Measurements from ENCODE around the gene SYDE1. TPM values are rescaled to one million over a fixed set of nuclear protein-coding genes. Genes with fewer than 3 reads are reported as not detected.

SYDE1 gene
- total and polyA plus RNA-seq, 2 donors from 2014 or later: 13.9 to 26.9 TPM

- peaks cover 0 to 9% (median 0%) of the 10 kb centered on the region in 3 donors for H3K9me3 ChIP-seq (ENCODE audit: control insufficient read depth in 2 of 3, insufficient read depth in 1 of 3, low read length in 3 of 3)
- TF ChIP-seq, protein P1, sequence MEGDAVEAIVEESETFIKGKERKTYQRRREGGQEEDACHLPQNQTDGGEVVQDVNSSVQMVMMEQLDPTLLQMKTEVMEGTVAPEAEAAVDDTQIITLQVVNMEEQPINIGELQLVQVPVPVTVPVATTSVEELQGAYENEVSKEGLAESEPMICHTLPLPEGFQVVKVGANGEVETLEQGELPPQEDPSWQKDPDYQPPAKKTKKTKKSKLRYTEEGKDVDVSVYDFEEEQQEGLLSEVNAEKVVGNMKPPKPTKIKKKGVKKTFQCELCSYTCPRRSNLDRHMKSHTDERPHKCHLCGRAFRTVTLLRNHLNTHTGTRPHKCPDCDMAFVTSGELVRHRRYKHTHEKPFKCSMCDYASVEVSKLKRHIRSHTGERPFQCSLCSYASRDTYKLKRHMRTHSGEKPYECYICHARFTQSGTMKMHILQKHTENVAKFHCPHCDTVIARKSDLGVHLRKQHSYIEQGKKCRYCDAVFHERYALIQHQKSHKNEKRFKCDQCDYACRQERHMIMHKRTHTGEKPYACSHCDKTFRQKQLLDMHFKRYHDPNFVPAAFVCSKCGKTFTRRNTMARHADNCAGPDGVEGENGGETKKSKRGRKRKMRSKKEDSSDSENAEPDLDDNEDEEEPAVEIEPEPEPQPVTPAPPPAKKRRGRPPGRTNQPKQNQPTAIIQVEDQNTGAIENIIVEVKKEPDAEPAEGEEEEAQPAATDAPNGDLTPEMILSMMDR (IDR thresholded peaks at IDR 0.05; ENCODE audit: borderline replicate concordance, extremely low read depth, insufficient read depth): no peak
- no peak overlapping the region for H3K9ac ChIP-seq (ENCODE audit: low read length in 3 of 3)
- DNase-seq: no peak
- intact Hi-C loops (cut with DNase I): no loop called here
- H3K27me3 ChIP-seq (ENCODE audit: control insufficient read depth, insufficient read depth, low read length): no peaks in the 10 kb centered on the region
- H3K4me3 ChIP-seq (ENCODE audit: low read length in 3 of 3): no peak overlapping the region
- no peaks in the 10 kb centered on the region for H3K36me3 ChIP-seq (ENCODE audit: control insufficient read depth in 2 of 3, insufficient read depth in 3 of 3, low read length in 3 of 3)
- no peaks in the 10 kb centered on the region for H3K4me1 ChIP-seq (ENCODE audit: control insufficient read depth in 2 of 3, insufficient read depth in 2 of 3, low read depth in 1 of 3, low read length in 3 of 3)
- no peak for FAIRE-seq
- H3K27ac ChIP-seq (ENCODE audit: low read depth in 2 of 2, low read length in 2 of 2): no peak overlapping the region
These were observed 29.2 kb downstream of the SYDE1 start for GRCh38 chr19:15136234-15136954.

DNA sequence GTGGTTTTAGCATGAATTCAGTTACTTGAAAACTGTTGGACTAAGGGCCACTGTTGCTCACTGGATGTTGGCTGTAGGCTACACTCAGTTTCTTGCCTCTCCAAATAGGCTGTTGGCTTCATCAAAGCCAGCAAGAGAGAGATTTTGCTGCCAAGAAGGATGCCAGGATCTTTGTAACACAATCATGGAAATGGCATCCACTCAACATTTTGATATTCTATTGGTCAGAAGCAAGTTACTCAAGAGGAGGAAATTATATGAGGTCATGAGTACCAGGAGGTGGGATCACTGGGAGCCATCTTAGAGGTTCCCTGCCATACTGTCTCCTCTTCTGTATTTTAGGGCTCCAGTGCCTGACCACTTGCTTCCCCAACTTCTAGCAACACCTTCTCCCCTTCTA, 30.6 kb downstream of the SYDE1 start:
- H3K4me1 ChIP-seq (ENCODE audit: control insufficient read depth in 2 of 3, insufficient read depth in 2 of 3, low read depth in 1 of 3, low read length in 3 of 3): no peaks in the 10 kb centered on the region
- no peak overlapping the region for H3K27ac ChIP-seq (ENCODE audit: low read depth in 2 of 2, low read length in 2 of 2)
- no peak overlapping the region for H3K4me3 ChIP-seq (ENCODE audit: low read length in 3 of 3)
- intact Hi-C loops (cut with DNase I): no loop called here
- H3K27me3 ChIP-seq (ENCODE audit: control insufficient read depth, insufficient read depth, low read length): no peaks in the 10 kb centered on the region
- TF ChIP-seq, protein P1 (IDR thresholded peaks at IDR 0.05; ENCODE audit: borderline replicate concordance, extremely low read depth, insufficient read depth): no peak
- no peaks in the 10 kb centered on the region for H3K36me3 ChIP-seq (ENCODE audit: control insufficient read depth in 2 of 3, insufficient read depth in 3 of 3, low read length in 3 of 3)
- DNase-seq (no peak), FAIRE-seq (no peak)
- H3K9me3 ChIP-seq (ENCODE audit: control insufficient read depth in 2 of 3, insufficient read depth in 1 of 3, low read length in 3 of 3): peaks cover 0 to 9% (median 0%) of the 10 kb centered on the region in 3 donors
- H3K9ac ChIP-seq (ENCODE audit: low read length in 3 of 3): no peak overlapping the region

DNA sequence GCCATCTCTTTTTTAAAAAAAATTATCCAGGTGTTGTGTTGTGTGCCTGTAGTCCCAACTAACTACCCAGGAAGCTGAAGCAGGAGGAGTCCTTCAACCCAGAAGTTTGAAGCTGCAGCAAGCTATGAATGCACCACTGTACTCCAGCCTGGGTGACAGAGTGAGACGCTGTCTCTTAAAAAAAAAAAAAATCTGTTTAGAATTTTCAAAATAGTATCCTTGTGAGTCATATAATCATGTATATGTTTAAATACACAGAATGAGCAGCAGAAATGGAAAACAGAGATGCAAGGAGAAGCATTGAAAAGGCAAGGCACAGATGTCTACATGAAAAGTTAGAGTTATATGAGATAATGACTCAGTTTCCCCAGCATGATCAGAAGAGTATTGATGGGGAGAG, 31.2 kb downstream of the SYDE1 start:
- H3K36me3 ChIP-seq (ENCODE audit: control insufficient read depth in 2 of 3, insufficient read depth in 3 of 3, low read length in 3 of 3): no peaks in the 10 kb centered on the region
- no peak overlapping the region for H3K4me3 ChIP-seq (ENCODE audit: low read length in 3 of 3)
- no peaks in the 10 kb centered on the region for H3K27me3 ChIP-seq (ENCODE audit: control insufficient read depth, insufficient read depth, low read length)
- intact Hi-C loops (cut with DNase I): no loop called here
- no peak overlapping the region for H3K27ac ChIP-seq (ENCODE audit: low read depth in 2 of 2, low read length in 2 of 2)
- H3K9ac ChIP-seq (ENCODE audit: low read length in 3 of 3): no peak overlapping the region
- TF ChIP-seq, protein P1 (IDR thresholded peaks at IDR 0.05; ENCODE audit: borderline replicate concordance, extremely low read depth, insufficient read depth): no peak
- no peaks in the 10 kb centered on the region for H3K4me1 ChIP-seq (ENCODE audit: control insufficient read depth in 2 of 3, insufficient read depth in 2 of 3, low read depth in 1 of 3, low read length in 3 of 3)
- DNase-seq (no peak), FAIRE-seq (no peak)
- H3K9me3 ChIP-seq (ENCODE audit: control insufficient read depth in 2 of 3, insufficient read depth in 1 of 3, low read length in 3 of 3): peaks cover 0 to 9% (median 0%) of the 10 kb centered on the region in 3 donors

Data from kidney (tissue), 14 donors.